K562 (cell line): ENCODE results near the gene MED29. TPM values are rescaled to one million over a fixed set of nuclear protein-coding genes. Genes with fewer than 3 reads are reported as not detected.

ENCODE experiments used
- CBX2 ChIP-seq: fragments of 200-600 bp; sonication (generic); IDR thresholded peaks from one replicate; pipeline ENCODE4 v1.6.1; 2012; ENCODE audit warnings: mild to moderate bottlenecking, low read length, inconsistent platforms; ENCODE audit not compliant: insufficient read depth, poor library complexity, severe bottlenecking
- CHD1 ChIP-seq: fragments of 200-600 bp; sonication (generic); IDR thresholded peaks from one replicate; pipeline ENCODE4 v1.6.1; 2012; ENCODE audit warnings: mild to moderate bottlenecking, moderate library complexity, low read length, inconsistent platforms
- FOXM1 ChIP-seq, 2 experiments: fragments of 450-650 bp in 1 of 2; sonication (generic) in 1 of 2; formaldehyde crosslinking in 1 of 2; IDR thresholded peaks; 2 replicates each; pipeline versions ENCODE4 v1.6.1 to v1.9.0; 2017 to 2022; ENCODE audit warnings: low read depth in 2 of 2, mild to moderate bottlenecking in 2 of 2, missing genetic modification reagents in 1 of 2, moderate library complexity in 1 of 2
- IRF9 ChIP-seq: fragments of 450-650 bp; IDR thresholded peaks from 2 replicates; pipeline ENCODE4 v1.6.1; 2016; ENCODE audit warnings: missing biosample characterization, missing genetic modification characterization
- MYC ChIP-seq, 2 experiments: fragments of 250-450 bp in 1 of 2; sonication (Bioruptor Pico) in 1 of 2; IDR thresholded peaks; 2 replicates each; pipeline versions ENCODE4 v1.5.1 to v1.6.1; 2012 to 2021; ENCODE audit warnings: low read depth in 2 of 2, borderline replicate concordance in 1 of 2, improper control_type of control experiment in 1 of 2, low read length in 1 of 2, mild to moderate bottlenecking in 1 of 2, moderate library complexity in 1 of 2
- NEUROD1 ChIP-seq: fragments of 150-350 bp; IDR thresholded peaks from 2 replicates; pipeline ENCODE4 v1.6.1; 2014; ENCODE audit warnings: borderline replicate concordance, low read length, low read depth; ENCODE audit not compliant: partially characterized antibody
- NFE2L1 ChIP-seq: fragments of 450-650 bp; IDR thresholded peaks from 2 replicates; pipeline ENCODE4 v1.6.1; 2016; ENCODE audit warnings: missing genetic modification characterization, low read depth, mild to moderate bottlenecking, missing compliant biosample characterization, moderate library complexity, borderline replicate concordance
- NR0B1 ChIP-seq: fragments of 450-650 bp; IDR thresholded peaks from one replicate; pipeline ENCODE4 v1.6.1; 2018; ENCODE audit warnings: mild to moderate bottlenecking, moderate library complexity; ENCODE audit not compliant: partially characterized antibody
- PYGO2 ChIP-seq: fragments of 450-650 bp; IDR thresholded peaks from 2 replicates; pipeline ENCODE4 v1.6.1; 2016; ENCODE audit warnings: mild to moderate bottlenecking, missing genetic modification characterization, moderate library complexity, missing compliant biosample characterization
- RBBP5 ChIP-seq: fragments of 200-600 bp; sonication (generic); IDR thresholded peaks from 2 replicates; pipeline ENCODE4 v1.6.1; 2012; ENCODE audit warnings: borderline replicate concordance, mild to moderate bottlenecking, low read length, control low read depth, inconsistent platforms; ENCODE audit not compliant: insufficient read depth, poor library complexity, severe bottlenecking
- RFX1 ChIP-seq: fragments of 450-650 bp; IDR thresholded peaks from 2 replicates; pipeline ENCODE4 v1.6.1; 2016; ENCODE audit warnings: mild to moderate bottlenecking, moderate library complexity
- SMAD2 ChIP-seq: fragments of 150-350 bp; IDR thresholded peaks from 2 replicates; pipeline ENCODE4 v1.6.1; 2014; ENCODE audit warnings: low read depth, mild to moderate bottlenecking, low read length
- SMARCA4 ChIP-seq: fragments of 450-650 bp; IDR thresholded peaks from 2 replicates; pipeline ENCODE4 v1.6.1; 2016
- SRSF1 ChIP-seq: fragments of 200-400 bp; formaldehyde crosslinking; IDR thresholded peaks from 2 replicates; pipeline ENCODE4 v1.6.1; 2017; ENCODE audit warnings: mild to moderate bottlenecking, low read depth, low read length, moderate library complexity
- SRSF3 ChIP-seq: fragments of 200-400 bp; formaldehyde crosslinking; IDR thresholded peaks from 2 replicates; pipeline ENCODE4 v1.6.1; 2016; ENCODE audit warnings: mild to moderate bottlenecking, low read length, moderate library complexity; ENCODE audit not compliant: insufficient read depth
- TAF9B ChIP-seq: fragments of 450-650 bp; IDR thresholded peaks from 2 replicates; pipeline ENCODE4 v1.6.1; 2018; ENCODE audit warnings: mild to moderate bottlenecking; ENCODE audit not compliant: partially characterized antibody
- ZFP30 ChIP-seq: fragments of 250-450 bp; sonication (Bioruptor Pico); IDR thresholded peaks from 2 replicates; pipeline ENCODE4 v1.8.0; 2022; ENCODE audit warnings: moderate library complexity, mild to moderate bottlenecking, inconsistent platforms, borderline replicate concordance
- ZNF217 ChIP-seq: sonication (generic); formaldehyde crosslinking; IDR thresholded peaks from 2 replicates; pipeline ENCODE4 v1.8.0; 2022; ENCODE audit warnings: mild to moderate bottlenecking, missing genetic modification reagents
- ZNF239 ChIP-seq: fragments of 250-450 bp; sonication (Bioruptor Pico); IDR thresholded peaks from 2 replicates; pipeline ENCODE4 v1.4.0; 2020; ENCODE audit warnings: mild to moderate bottlenecking
- ZNF282 ChIP-seq: sonication (generic); formaldehyde crosslinking; IDR thresholded peaks from 2 replicates; pipeline ENCODE4 v1.8.1; 2023; ENCODE audit warnings: missing genetic modification reagents
- ZSCAN29 ChIP-seq: fragments of 450-650 bp; IDR thresholded peaks from 2 replicates; pipeline ENCODE4 v1.6.1; 2017
- polyA plus RNA-seq, 8 experiments: library from polyadenylated mRNA; depleted of rRNA in 4 of 8; stranded (reverse) in 5 of 8; unstranded in 3 of 8; fragments of >200 nt; fragmentation: Nextera tagmentation in 2 of 8; fragmentation: Illumina TruSeq in 1 of 8; extraction: Ambion mirVana in 2 of 8; extraction: Trizol in 1 of 8; gene quantifications; 2 replicates each; pipeline versions ENCODE4 v1.2.1 to v1.2.3, GENCODE V29; 2011 to 2014; ENCODE audit warnings: inconsistent platforms in 1 of 8, missing spikeins in 1 of 8
- total RNA-seq, 7 experiments: library from RNA; depleted of rRNA in 6 of 7; stranded (reverse); fragments of >200 nt in 6 of 7; fragmentation: Illumina TruSeq in 2 of 7; extraction: Trizol in 2 of 7; gene quantifications; 2 replicates each; pipeline versions ENCODE4 v1.2.1 to v1.2.3, GENCODE V29; 2011 to 2021; ENCODE audit warnings: low replicate concordance in 1 of 7
- TF ChIP-seq, protein P1 (sequence below): fragments of 250-450 bp; sonication (Bioruptor Pico); IDR thresholded peaks from 2 replicates; pipeline ENCODE4 v1.9.0; 2021; ENCODE audit warnings: mild to moderate bottlenecking, inconsistent platforms

Gene MED29
- total and polyA plus RNA-seq, 9 of the 15 experiments (the other 6 are each of a cell fraction or from before 2014, with no cell fraction given), result 1.8 to 22.6 (median 12.4) TPM

- TF ChIP-seq NEUROD1 (no peak), CBX2 (no peak), SRSF1 (no peak), ZNF217 (CRISPR knock-in tag) (no peak), NR0B1 (no peak), PYGO2 (tag) (no peak), ZNF282 (CRISPR knock-in tag) (no peak), SMAD2 (no peak), RFX1 (no peak), TAF9B (no peak), ZNF239 (CRISPR knock-in tag) (no peak), MYC (IDR thresholded peaks at IDR 0.05; ENCODE audit: low read depth, low read length) (no peak; the same call in 1 of the 2 replicates), MYC (CRISPR knock-in tag; IDR thresholded peaks at IDR 0.05; ENCODE audit: borderline replicate concordance, low read depth) (no peak), NFE2L1 (tag) (no peak), SMARCA4 (peak; percentile 54; the same call in 1 of the 2 replicates), ZSCAN29 (no peak), RBBP5 (no peak), ZFP30 (CRISPR knock-in tag) (no peak), IRF9 (tag) (no peak), FOXM1 (IDR thresholded peaks at IDR 0.05; ENCODE audit: low read depth) (no peak), FOXM1 (CRISPR knock-in tag; IDR thresholded peaks at IDR 0.05; ENCODE audit: low read depth) (no peak), SRSF3 (no peak), CHD1 (no peak)
- TF ChIP-seq, protein P1, sequence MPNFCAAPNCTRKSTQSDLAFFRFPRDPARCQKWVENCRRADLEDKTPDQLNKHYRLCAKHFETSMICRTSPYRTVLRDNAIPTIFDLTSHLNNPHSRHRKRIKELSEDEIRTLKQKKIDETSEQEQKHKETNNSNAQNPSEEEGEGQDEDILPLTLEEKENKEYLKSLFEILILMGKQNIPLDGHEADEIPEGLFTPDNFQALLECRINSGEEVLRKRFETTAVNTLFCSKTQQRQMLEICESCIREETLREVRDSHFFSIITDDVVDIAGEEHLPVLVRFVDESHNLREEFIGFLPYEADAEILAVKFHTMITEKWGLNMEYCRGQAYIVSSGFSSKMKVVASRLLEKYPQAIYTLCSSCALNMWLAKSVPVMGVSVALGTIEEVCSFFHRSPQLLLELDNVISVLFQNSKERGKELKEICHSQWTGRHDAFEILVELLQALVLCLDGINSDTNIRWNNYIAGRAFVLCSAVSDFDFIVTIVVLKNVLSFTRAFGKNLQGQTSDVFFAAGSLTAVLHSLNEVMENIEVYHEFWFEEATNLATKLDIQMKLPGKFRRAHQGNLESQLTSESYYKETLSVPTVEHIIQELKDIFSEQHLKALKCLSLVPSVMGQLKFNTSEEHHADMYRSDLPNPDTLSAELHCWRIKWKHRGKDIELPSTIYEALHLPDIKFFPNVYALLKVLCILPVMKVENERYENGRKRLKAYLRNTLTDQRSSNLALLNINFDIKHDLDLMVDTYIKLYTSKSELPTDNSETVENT (CRISPR knock-in tag), result no peak
These were observed 6.5 kb downstream of the MED29 start (continued) for GRCh38 chr19:39397360-39398296.
